ENCODE results near the gene SELL.
"Not testable (repeated sequence)": the region's sequence is repeated elsewhere in the genome, so short reads cannot be mapped to it uniquely, and the experiment has no call there.

Gene SELL

GRCh38 chr1:169694304-169695075 lies 16.9 kb downstream of the SELL start:
- Histone ChIP-seq H3K9me3 (ENCODE audit: control insufficient read depth, insufficient read depth, low read length) (no peaks in the 10 kb centered on the region), H3K36me3 (ENCODE audit: insufficient read depth, low read length) (no peaks in the 10 kb centered on the region), H3K9ac (ENCODE audit: low read depth, low read length) (no peak overlapping the region), H3K4me1 (ENCODE audit: insufficient read depth, low read length) (peaks cover 19% of the 10 kb centered on the region)

GRCh38 chr1:169692756-169693460 lies 18.5 kb downstream of the SELL start:
- Histone ChIP-seq H3K9me3 (ENCODE audit: control insufficient read depth, insufficient read depth, low read length) (no peaks in the 10 kb centered on the region), H3K36me3 (ENCODE audit: insufficient read depth, low read length) (no peaks in the 10 kb centered on the region), H3K4me1 (ENCODE audit: insufficient read depth, low read length) (peaks cover 22% of the 10 kb centered on the region), H3K9ac (ENCODE audit: low read depth, low read length) (no peak overlapping the region)

DNA sequence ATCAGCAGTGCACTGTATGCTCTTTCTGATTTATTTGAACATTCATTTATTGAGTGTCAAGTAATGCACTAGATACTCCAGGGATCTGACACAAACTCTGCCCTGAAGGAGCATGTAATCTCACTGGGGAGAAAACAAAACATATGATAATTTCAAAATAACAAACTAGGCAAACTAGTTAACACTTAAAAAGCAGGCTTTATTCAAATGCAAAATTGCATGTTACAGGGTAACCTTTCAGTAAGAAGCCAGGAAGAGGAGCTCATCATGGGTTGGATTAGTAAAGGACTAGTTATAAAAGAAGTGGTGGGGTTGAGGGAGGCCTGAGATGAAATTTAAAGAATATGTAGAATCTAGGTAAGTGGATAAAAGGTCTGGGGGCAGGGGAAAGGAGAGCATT lies 20.9 kb downstream of the SELL start:
- Histone ChIP-seq H3K9me3 (ENCODE audit: control insufficient read depth, insufficient read depth, low read length) (no peaks in the 10 kb centered on the region), H3K4me1 (ENCODE audit: insufficient read depth, low read length) (peaks cover 22% of the 10 kb centered on the region), H3K9ac (ENCODE audit: low read depth, low read length) (no peak overlapping the region), H3K36me3 (ENCODE audit: insufficient read depth, low read length) (no peaks in the 10 kb centered on the region)

- peaks cover 22% of the 10 kb centered on the region for H3K4me1 ChIP-seq (ENCODE audit: insufficient read depth, low read length)
- no peaks in the 10 kb centered on the region for H3K9me3 ChIP-seq (ENCODE audit: control insufficient read depth, insufficient read depth, low read length)
- H3K9ac ChIP-seq (ENCODE audit: low read depth, low read length) = no peak overlapping the region
- no peaks in the 10 kb centered on the region for H3K36me3 ChIP-seq (ENCODE audit: insufficient read depth, low read length)
Measured at GRCh38 chr1:169689395-169689794, 22.0 kb downstream of the SELL start.

GRCh38 chr1:169688377-169688776 lies 23.0 kb downstream of the SELL start:
- not testable (repeated sequence) for H3K9ac ChIP-seq (ENCODE audit: low read depth, low read length); H3K36me3 ChIP-seq (ENCODE audit: insufficient read depth, low read length); H3K9me3 ChIP-seq (ENCODE audit: control insufficient read depth, insufficient read depth, low read length)
- H3K4me1 ChIP-seq (ENCODE audit: insufficient read depth, low read length) = peaks cover 22% of the 10 kb centered on the region

- no peaks in the 10 kb centered on the region for H3K9me3 ChIP-seq (ENCODE audit: control insufficient read depth, insufficient read depth, low read length)
- no peak overlapping the region for H3K9ac ChIP-seq (ENCODE audit: low read depth, low read length)
- no peaks in the 10 kb centered on the region for H3K36me3 ChIP-seq (ENCODE audit: insufficient read depth, low read length)
- H3K4me1 ChIP-seq (ENCODE audit: insufficient read depth, low read length) = peaks cover 10% of the 10 kb centered on the region
Measured at GRCh38 chr1:169683661-169684060, 27.8 kb downstream of the SELL start.

DNA sequence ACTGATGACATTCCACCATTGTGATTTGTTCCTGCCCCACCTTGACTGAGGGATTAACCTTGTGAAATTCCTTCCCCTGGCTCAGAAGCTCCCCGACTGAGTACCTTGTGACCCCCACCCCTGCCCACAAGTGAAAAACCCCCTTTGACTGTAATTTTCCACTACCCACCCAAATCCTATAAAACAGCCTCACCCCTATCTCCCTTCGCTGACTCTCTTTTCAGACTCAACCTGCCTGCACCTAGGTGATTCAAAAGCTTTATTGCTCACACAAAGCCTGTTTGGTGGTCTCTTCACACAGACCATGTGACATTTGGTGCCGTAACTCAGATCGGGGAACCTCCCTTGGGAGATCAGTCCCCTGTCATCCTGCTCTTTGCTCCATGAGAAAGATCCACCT lies 28.3 kb downstream of the SELL start:
- H3K36me3 ChIP-seq (ENCODE audit: insufficient read depth, low read length); H3K9me3 ChIP-seq (ENCODE audit: control insufficient read depth, insufficient read depth, low read length); H3K9ac ChIP-seq (ENCODE audit: low read depth, low read length); H3K4me1 ChIP-seq (ENCODE audit: insufficient read depth, low read length): not testable (repeated sequence)

DNA sequence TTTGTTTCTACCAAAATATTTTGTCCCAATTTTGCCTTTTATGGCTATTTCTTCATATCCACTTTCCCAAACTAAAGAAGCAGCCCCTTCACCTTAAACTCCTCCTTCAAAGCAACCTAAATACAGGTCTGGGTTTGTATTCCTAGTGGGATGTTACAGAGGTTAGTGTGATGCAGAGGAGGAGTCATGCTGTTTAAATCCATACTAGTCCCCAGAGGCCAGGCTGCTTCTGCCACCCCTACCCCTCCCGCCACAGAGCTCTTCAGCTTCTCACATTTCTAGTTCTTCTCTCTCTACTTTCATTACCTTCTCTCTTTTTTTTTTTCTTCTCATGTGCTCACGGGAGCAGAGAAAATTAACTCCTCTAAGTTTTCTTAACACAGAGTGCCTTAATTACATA lies 29.3 kb downstream of the SELL start:
- H3K9ac ChIP-seq (ENCODE audit: low read depth, low read length) = no peak overlapping the region
- no peaks in the 10 kb centered on the region for H3K36me3 ChIP-seq (ENCODE audit: insufficient read depth, low read length)
- no peaks in the 10 kb centered on the region for H3K9me3 ChIP-seq (ENCODE audit: control insufficient read depth, insufficient read depth, low read length)
- peaks cover 10% of the 10 kb centered on the region for H3K4me1 ChIP-seq (ENCODE audit: insufficient read depth, low read length)

DNA sequence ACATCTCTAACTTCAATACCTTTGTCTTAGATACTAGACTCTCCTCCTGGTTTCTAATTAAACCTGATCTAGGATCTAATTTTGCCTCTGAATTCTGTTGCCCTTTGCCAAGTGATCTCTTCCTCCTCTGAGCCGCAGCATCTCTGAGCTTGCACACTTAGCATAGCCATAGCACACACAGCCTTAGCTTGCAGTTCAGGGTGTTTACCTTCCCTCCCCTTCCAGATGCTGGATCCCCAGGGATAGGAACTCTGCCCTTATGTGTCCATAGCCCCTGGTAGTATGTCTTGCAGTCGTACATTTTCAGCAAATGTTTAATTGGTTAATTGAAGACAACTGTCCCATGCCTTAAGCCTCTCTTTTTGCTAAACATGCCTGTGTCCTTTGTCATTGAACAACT lies 30.3 kb downstream of the SELL start:
- H3K9ac ChIP-seq (ENCODE audit: low read depth, low read length) = no peak overlapping the region
- no peaks in the 10 kb centered on the region for H3K9me3 ChIP-seq (ENCODE audit: control insufficient read depth, insufficient read depth, low read length)
- H3K4me1 ChIP-seq (ENCODE audit: insufficient read depth, low read length) = peaks cover 16% of the 10 kb centered on the region

DNA sequence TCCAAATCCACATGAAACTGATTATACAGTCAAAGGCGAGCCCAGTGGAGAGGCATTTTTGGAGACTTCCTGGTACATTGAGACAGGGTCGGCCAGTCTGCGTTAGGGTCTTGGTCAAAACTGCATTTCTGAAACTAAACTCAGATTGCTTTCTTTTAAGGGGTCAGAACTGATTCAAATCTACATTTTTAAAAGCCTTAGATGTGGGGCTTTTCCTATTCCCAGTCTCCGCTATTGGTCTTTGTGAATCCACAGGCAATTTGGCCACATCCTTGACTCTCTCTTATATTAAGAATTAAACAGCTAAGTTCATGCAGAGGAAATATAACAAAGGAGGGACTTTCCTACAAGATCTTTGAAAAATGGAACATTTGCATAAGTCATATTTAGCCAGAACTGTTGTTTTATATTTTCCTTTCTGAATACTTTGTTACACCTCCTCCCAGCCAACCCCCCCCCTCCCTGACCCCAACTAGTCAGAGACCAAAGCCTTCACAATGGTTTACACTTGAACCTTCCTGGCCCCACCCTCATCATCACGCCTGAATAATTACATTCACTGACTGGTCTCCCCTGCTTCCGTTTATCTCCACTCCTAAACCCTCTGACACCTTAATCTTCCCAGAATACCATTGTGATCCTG lies 30.9 kb downstream of the SELL start:
- Histone ChIP-seq H3K9ac (ENCODE audit: low read depth, low read length) (no peak overlapping the region), H3K9me3 (ENCODE audit: control insufficient read depth, insufficient read depth, low read length) (no peaks in the 10 kb centered on the region), H3K36me3 (ENCODE audit: insufficient read depth, low read length) (no peaks in the 10 kb centered on the region), H3K4me1 (ENCODE audit: insufficient read depth, low read length) (peaks cover 22% of the 10 kb centered on the region)

More for the DNA sequence above, 30.3 kb downstream of the SELL start:
- H3K36me3 ChIP-seq (ENCODE audit: insufficient read depth, low read length) = no peaks in the 10 kb centered on the region

DNA sequence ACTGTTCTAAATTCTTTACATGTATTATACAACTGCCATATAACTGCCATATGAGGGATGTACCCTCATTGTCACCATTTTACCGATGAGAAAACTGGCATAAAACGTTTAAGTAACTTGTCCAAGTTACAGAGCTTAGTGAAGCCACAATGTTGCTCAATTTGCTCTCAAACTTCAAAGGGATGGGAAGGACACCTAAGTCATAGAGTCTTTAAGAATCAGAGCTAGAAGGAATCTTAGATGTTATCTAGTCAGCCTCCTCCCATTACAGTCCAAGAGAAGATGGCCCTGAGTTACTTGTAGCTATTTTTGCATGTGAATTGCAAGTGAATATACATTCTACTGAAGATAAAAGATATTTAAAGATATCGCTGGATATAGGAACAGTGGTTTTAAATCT lies 31.7 kb downstream of the SELL start:
- Histone ChIP-seq H3K36me3 (ENCODE audit: insufficient read depth, low read length) (no peaks in the 10 kb centered on the region), H3K9ac (ENCODE audit: low read depth, low read length) (no peak overlapping the region), H3K4me1 (ENCODE audit: insufficient read depth, low read length) (peaks cover 22% of the 10 kb centered on the region), H3K9me3 (ENCODE audit: control insufficient read depth, insufficient read depth, low read length) (no peaks in the 10 kb centered on the region)

DNA sequence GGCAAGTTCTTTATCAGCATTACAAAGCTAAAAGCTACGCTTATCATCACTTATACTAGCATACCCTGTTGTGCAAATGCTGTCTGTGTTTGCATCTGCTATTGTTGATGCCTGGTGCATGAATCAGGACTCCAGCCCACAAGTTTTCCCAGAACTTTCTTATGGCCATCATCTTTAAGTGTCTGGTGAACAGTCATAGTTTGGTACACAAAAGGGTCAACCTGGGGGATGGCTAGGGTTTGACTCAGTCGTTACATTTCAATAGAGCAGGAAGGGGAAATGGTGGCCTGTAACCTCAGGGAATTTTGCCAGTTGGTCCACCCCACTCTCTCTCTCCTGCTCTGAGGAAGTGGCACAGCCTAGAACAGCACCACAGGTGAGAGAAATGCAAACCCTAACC lies 35.4 kb downstream of the SELL start:
- Histone ChIP-seq H3K4me1 (ENCODE audit: insufficient read depth, low read length) (peaks cover 17% of the 10 kb centered on the region), H3K36me3 (ENCODE audit: insufficient read depth, low read length) (no peaks in the 10 kb centered on the region; the same call in 1 of the 2 replicates), H3K9ac (ENCODE audit: low read depth, low read length) (no peak overlapping the region), H3K9me3 (ENCODE audit: control insufficient read depth, insufficient read depth, low read length) (no peaks in the 10 kb centered on the region)

DNA sequence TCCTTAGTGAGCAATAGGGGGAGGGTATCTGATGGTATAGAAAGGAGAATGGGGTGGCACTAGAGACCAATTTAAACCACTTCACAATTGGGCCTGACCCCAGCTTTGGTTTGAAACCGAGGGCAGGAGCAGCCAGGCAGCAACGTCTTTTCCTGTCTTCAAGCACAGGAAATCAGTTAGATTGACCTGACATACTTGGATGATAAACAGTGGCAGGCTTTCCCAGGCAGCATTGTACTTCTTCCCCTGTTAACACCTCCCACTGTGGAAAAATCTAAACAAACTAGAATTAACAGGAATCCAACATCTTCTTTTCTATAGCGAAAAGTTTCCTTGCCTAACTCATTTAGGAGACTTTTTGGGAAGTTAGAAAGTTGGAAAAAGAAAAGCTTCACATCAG lies 40.6 kb downstream of the SELL start:
- no peaks in the 10 kb centered on the region for H3K9me3 ChIP-seq (ENCODE audit: control insufficient read depth, insufficient read depth, low read length)
- H3K9ac ChIP-seq (ENCODE audit: low read depth, low read length) = no peak overlapping the region
- H3K4me1 ChIP-seq (ENCODE audit: insufficient read depth, low read length) = peaks cover 4% of the 10 kb centered on the region; the same call in 1 of the 2 replicates
- no peaks in the 10 kb centered on the region; the same call in 1 of the 2 replicates for H3K36me3 ChIP-seq (ENCODE audit: insufficient read depth, low read length)

- H3K9ac ChIP-seq (ENCODE audit: low read depth, low read length); H3K36me3 ChIP-seq (ENCODE audit: insufficient read depth, low read length); H3K4me1 ChIP-seq (ENCODE audit: insufficient read depth, low read length); H3K9me3 ChIP-seq (ENCODE audit: control insufficient read depth, insufficient read depth, low read length): not testable (repeated sequence)
Measured at GRCh38 chr1:169670244-169670643, 41.2 kb downstream of the SELL start.

All from ES-I3 (cell line).